Endothelial cell of umbilical vein (primary cell): ENCODE measurements around the gene UROC1. TPM values are rescaled to one million over a fixed set of nuclear protein-coding genes. Genes with fewer than 3 reads are reported as not detected.

ENCODE experiments used
- BruUV-seq: library from RNA; stranded (reverse); fragments of 400-500 nt; replicated peaks from 2 replicates; lab custom pipeline; 2021; lab: Mats Ljungman, UMichigan
- CTCF ChIA-PET: fragments of 300-600, 350-600 bp; sonication (Branson Sonifier 250); formaldehyde crosslinking; loops from one replicate; lab custom pipeline; 2021; ENCODE audit warnings: antibody characterized with exemption, inconsistent platforms; lab: Charles Lee
- POLR2A ChIA-PET: fragments of 300-600, 350-600 bp; sonication (Branson Sonifier 250); formaldehyde crosslinking; loops from one replicate; lab custom pipeline; 2021; ENCODE audit warnings: antibody characterized with exemption, inconsistent platforms; lab: Charles Lee
- DNase-seq: peaks from one replicate; pipeline ENCODE4 v3.0.0-alpha.2; 2011; ENCODE audit warnings: low read depth, low spot score
- FAIRE-seq: peaks from 2 replicates; lab custom pipeline; 2011; peaks lifted over from hg19 to GRCh38; lab: Jason Lieb, UNC
- H2AFZ ChIP-seq: 2 replicates; pipeline ENCODE4 v1.6.0; 2012; ENCODE audit warnings: low read depth, low read length, control low read depth, inconsistent platforms
- H3K27ac ChIP-seq: 2 replicates; pipeline ENCODE4 v1.5.1; 2011; ENCODE audit warnings: low read depth, mild to moderate bottlenecking, control low read depth, low read length, moderate library complexity; ENCODE audit not compliant: insufficient read depth
- H3K27me3 ChIP-seq, 2 experiments: 2 replicates each; pipeline versions ENCODE4 v1.6.0 to v1.6.1; 2011; ENCODE audit warnings: low read length in 2 of 2, mixed read lengths in 1 of 2; ENCODE audit not compliant: control insufficient read depth in 2 of 2, insufficient read depth in 2 of 2
- H3K36me3 ChIP-seq, 2 experiments: 2 replicates in 1 of 2; 3 replicates in 1 of 2; pipeline ENCODE4 v1.5.1; 2011; ENCODE audit warnings: low read length in 2 of 2, mild to moderate bottlenecking in 1 of 2, moderate library complexity in 1 of 2; ENCODE audit not compliant: control insufficient read depth in 2 of 2, insufficient read depth in 2 of 2; ENCODE audit errors: extremely low read depth in 1 of 2
- H3K4me1 ChIP-seq: 3 replicates; pipeline ENCODE4 v1.5.1; 2011; ENCODE audit warnings: mild to moderate bottlenecking, low read length; ENCODE audit not compliant: control insufficient read depth, insufficient read depth; ENCODE audit errors: extremely low read depth
- H3K4me2 ChIP-seq: 2 replicates; pipeline ENCODE4 v1.6.1; 2011; ENCODE audit warnings: low read length, control low read depth, mixed read lengths; ENCODE audit not compliant: insufficient read depth
- H3K4me3 ChIP-seq, 3 experiments: fragments of 200-600 bp in 1 of 3; sonication (generic), shearing (Covaris generic) in 1 of 3; replicated peaks in 1 of 3; 2 replicates each; pipeline ENCODE4 v1.5.1; 2011 to 2016; ENCODE audit warnings: control low read depth in 3 of 3, low read length in 3 of 3, mild to moderate bottlenecking in 2 of 3, inconsistent platforms in 1 of 3, low read depth in 1 of 3, moderate library complexity in 1 of 3; ENCODE audit not compliant: insufficient read depth in 1 of 3
- H3K79me2 ChIP-seq: 2 replicates; pipeline ENCODE4 v1.6.0; 2012; ENCODE audit warnings: low read length, inconsistent platforms; ENCODE audit not compliant: control insufficient read depth, insufficient read depth
- H3K9ac ChIP-seq: replicated peaks from 2 replicates; pipeline ENCODE3; 2011; ENCODE audit warnings: low read length, control low read depth; ENCODE audit not compliant: insufficient read depth; ENCODE audit errors: extremely low read depth
- H3K9me1 ChIP-seq: replicated peaks from 3 replicates; pipeline ENCODE4 v1.6.0; 2011; ENCODE audit warnings: mild to moderate bottlenecking, low read length; ENCODE audit not compliant: control insufficient read depth, insufficient read depth; ENCODE audit errors: extremely low read depth
- H3K9me3 ChIP-seq: replicated peaks from 2 replicates; pipeline ENCODE4 v1.5.1; 2012; ENCODE audit warnings: low read length, inconsistent platforms; ENCODE audit not compliant: control insufficient read depth, insufficient read depth
- H4K20me1 ChIP-seq: replicated peaks from 2 replicates; pipeline ENCODE3; 2011; ENCODE audit warnings: mild to moderate bottlenecking, low read length; ENCODE audit not compliant: control insufficient read depth, insufficient read depth; ENCODE audit errors: extremely low read depth
- CTCF ChIP-seq, 2 donors: IDR thresholded peaks; 1 replicate in 1 of 2; 2 replicates in 1 of 2; pipeline ENCODE4 v1.5.1; 2011; ENCODE audit warnings: low read length in 2 of 2, mild to moderate bottlenecking in 2 of 2, moderate library complexity in 2 of 2, control low read depth in 1 of 2, inconsistent platforms in 1 of 2, low read depth in 1 of 2; ENCODE audit not compliant: insufficient read depth in 1 of 2; ENCODE audit errors: extremely low read depth in 1 of 2
- EZH2 ChIP-seq: IDR thresholded peaks from 2 replicates; pipeline ENCODE4 v1.6.1; 2012; ENCODE audit warnings: borderline replicate concordance, low read depth, mild to moderate bottlenecking, moderate library complexity, low read length, inconsistent platforms; ENCODE audit not compliant: severe bottlenecking
- FOS ChIP-seq: IDR thresholded peaks from 2 replicates; pipeline ENCODE4 v1.6.1; 2011; ENCODE audit warnings: mild to moderate bottlenecking, low read length, moderate library complexity, borderline replicate concordance; ENCODE audit not compliant: insufficient read depth
- GATA2 ChIP-seq: IDR thresholded peaks from 2 replicates; pipeline ENCODE4 v1.7.0; 2011; ENCODE audit warnings: low read depth, mild to moderate bottlenecking, moderate library complexity, mixed read lengths, low read length; ENCODE audit not compliant: insufficient read length, insufficient read depth
- JUN ChIP-seq: IDR thresholded peaks from 2 replicates; pipeline ENCODE4 v1.6.1; 2011; ENCODE audit warnings: borderline replicate concordance, low read depth; ENCODE audit not compliant: insufficient read length, insufficient read depth
- MAX ChIP-seq: IDR thresholded peaks from 2 replicates; pipeline ENCODE4 v1.6.1; 2011; ENCODE audit not compliant: insufficient read depth, insufficient read length
- MYC ChIP-seq: IDR thresholded peaks from one replicate; pipeline ENCODE4 v1.6.1; 2011; ENCODE audit warnings: mild to moderate bottlenecking, low read depth, low read length
- POLR2A ChIP-seq: IDR thresholded peaks from 2 replicates; pipeline ENCODE4 v1.6.1; 2012; ENCODE audit warnings: low read depth, mild to moderate bottlenecking, control low read depth, low read length
- POLR2AphosphoS5 ChIP-seq: IDR thresholded peaks from 2 replicates; pipeline ENCODE4 v1.6.1; 2012; ENCODE audit warnings: low read depth, mild to moderate bottlenecking, control low read depth, low read length, moderate library complexity; ENCODE audit not compliant: insufficient read depth
- dilution Hi-C: fragments of 300-500 bp; cut with MboI; formaldehyde crosslinking; loops from one replicate; pipeline ENCODE4 v1.15.0; 2019; ENCODE audit warnings: low sequenced_read_pairs; ENCODE audit not compliant: extremely low pct_ligation_motif_present
- intact Hi-C: fragments of 100-400 bp; cut with micrococcal nuclease; formaldehyde crosslinking; loops from one replicate; pipeline ENCODE4 v1.10.0; 2022
- polyA plus RNA-seq, 4 experiments: library from polyadenylated mRNA; depleted of rRNA in 3 of 4; stranded (reverse) in 3 of 4; unstranded in 1 of 4; fragments of >200 nt; gene quantifications; 2 replicates each; pipeline versions ENCODE4 v1.2.1 to v1.2.3, GENCODE V29; 2011 to 2012; ENCODE audit warnings: missing spikeins in 1 of 4
- total RNA-seq: library from RNA; stranded (reverse); gene quantifications from 2 replicates; pipeline ENCODE4 v1.2.3, GENCODE V29; 2021

The UROC1 gene
- total and polyA plus RNA-seq, 2 donors (not counting 3 experiments of a cell fraction or from before 2014, with no cell fraction given), result not detected

GRCh38 chr3:126498929-126499328 lies 18.6 kb downstream of the UROC1 start:
- dilution Hi-C loops (no loop called here), intact Hi-C loops (no loop called here)
- no peaks in the 10 kb centered on the region for H3K4me1 ChIP-seq
- CTCF ChIA-PET, result no interaction called here
- no peaks in the 10 kb centered on the region for H3K36me3 ChIP-seq
- no peaks in the 10 kb centered on the region for H3K79me2 ChIP-seq
- no peak overlapping the region for H3K9ac ChIP-seq
- no TSS peak for BruUV-seq
- H3K4me2 ChIP-seq, result no peak overlapping the region
- no peaks in the 10 kb centered on the region for H4K20me1 ChIP-seq
- no peaks in the 10 kb centered on the region for H3K9me3 ChIP-seq
- no peak for FAIRE-seq
- no peaks in the 10 kb centered on the region for H3K27me3 ChIP-seq
- POLR2A ChIA-PET, result no interaction called here
- DNase-seq, result no peak
- H2AFZ ChIP-seq, result no peak overlapping the region
- no peaks in the 10 kb centered on the region for H3K9me1 ChIP-seq
- H3K4me3 ChIP-seq, result no peak overlapping the region
- H3K27ac ChIP-seq, result no peak overlapping the region
- TF ChIP-seq CTCF (IDR thresholded peaks at IDR 0.05; ENCODE audit: extremely low read depth in 1 of 2, insufficient read depth in 1 of 2, low read depth in 1 of 2, low read length in 2 of 2) (no peak), MYC (no peak), EZH2 (no peak), FOS (no peak), GATA2 (no peak), POLR2AphosphoS5 (no peak), MAX (no peak), JUN (no peak), POLR2A (no peak)
